Measurements from ENCODE around the gene PIEZO1. TPM values are rescaled to one million over a fixed set of nuclear protein-coding genes. Genes with fewer than 3 reads are reported as not detected.

The PIEZO1 gene
- polyA plus RNA-seq, 1 experiment = 47.0 TPM

DNA sequence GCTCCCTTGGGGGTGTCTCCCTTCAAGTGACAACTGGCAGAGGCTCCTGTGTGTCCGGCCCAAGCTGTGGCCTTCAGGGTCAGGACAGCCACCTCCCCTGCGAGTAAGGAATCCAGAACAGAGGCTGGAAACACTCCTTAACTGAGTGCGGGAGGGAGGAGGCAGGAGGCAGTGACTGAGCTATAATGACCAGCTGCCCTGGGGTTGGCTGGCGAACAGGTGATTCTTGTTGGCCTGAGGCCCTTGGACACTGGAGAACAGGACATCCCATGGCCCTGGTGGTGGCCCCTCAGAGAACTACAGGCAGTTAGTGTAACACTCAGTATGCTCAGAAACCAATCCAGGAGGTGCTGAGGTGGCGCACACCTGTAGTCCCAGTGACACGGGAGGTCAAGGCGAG is 89.3 kb downstream of the PIEZO1 start:
- no peak overlapping the region for H3K4me3 ChIP-seq (ENCODE audit: low read depth, low read length)
- POLR2A ChIA-PET = no interaction called here
- CTCF ChIA-PET = no interaction called here
- H3K27ac ChIP-seq (ENCODE audit: low read depth, low read length) = no peak overlapping the region
- TF ChIP-seq CTCF (IDR thresholded peaks at IDR 0.05; ENCODE audit: low read depth, low read length) = no peak
- H3K27me3 ChIP-seq (ENCODE audit: control insufficient read depth, insufficient read depth, low read length) = peaks cover 4% of the 10 kb centered on the region
- no peaks in the 10 kb centered on the region; the same call in 1 of the 2 replicates for H3K9me3 ChIP-seq (ENCODE audit: control insufficient read depth, insufficient read depth, low read length)
- no peak for DNase-seq (ENCODE audit: low read depth, low spot score)

DNA sequence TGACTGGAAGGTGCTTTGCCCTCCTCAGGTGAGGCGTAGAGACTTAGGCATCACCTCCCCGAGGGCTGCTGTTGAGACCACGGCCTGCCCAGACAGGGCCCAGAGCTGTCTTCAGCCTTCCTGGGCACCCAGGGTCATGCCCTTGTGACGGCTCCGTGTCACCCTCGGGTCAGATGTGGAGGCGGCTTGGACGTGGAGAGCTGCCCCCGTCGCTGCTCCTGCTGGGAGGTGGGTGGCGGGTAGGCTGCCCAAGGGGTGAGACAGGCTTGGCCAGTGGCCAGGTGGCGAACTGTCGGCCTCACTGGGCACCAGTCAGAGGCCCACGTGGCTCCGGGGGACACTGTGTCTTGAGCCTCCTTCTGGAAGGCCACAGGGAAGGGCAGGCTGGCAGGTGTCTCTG is 89.8 kb downstream of the PIEZO1 start:
- DNase-seq (ENCODE audit: low read depth, low spot score) = no peak
- CTCF ChIA-PET = no interaction called here
- no peaks in the 10 kb centered on the region; the same call in 1 of the 2 replicates for H3K9me3 ChIP-seq (ENCODE audit: control insufficient read depth, insufficient read depth, low read length)
- POLR2A ChIA-PET = no interaction called here
- H3K27ac ChIP-seq (ENCODE audit: low read depth, low read length) = no peak overlapping the region
- H3K27me3 ChIP-seq (ENCODE audit: control insufficient read depth, insufficient read depth, low read length) = peaks cover 8% of the 10 kb centered on the region
- no peak for TF ChIP-seq CTCF (IDR thresholded peaks at IDR 0.05; ENCODE audit: low read depth, low read length)
- H3K4me3 ChIP-seq (ENCODE audit: low read depth, low read length) = no peak overlapping the region

DNA sequence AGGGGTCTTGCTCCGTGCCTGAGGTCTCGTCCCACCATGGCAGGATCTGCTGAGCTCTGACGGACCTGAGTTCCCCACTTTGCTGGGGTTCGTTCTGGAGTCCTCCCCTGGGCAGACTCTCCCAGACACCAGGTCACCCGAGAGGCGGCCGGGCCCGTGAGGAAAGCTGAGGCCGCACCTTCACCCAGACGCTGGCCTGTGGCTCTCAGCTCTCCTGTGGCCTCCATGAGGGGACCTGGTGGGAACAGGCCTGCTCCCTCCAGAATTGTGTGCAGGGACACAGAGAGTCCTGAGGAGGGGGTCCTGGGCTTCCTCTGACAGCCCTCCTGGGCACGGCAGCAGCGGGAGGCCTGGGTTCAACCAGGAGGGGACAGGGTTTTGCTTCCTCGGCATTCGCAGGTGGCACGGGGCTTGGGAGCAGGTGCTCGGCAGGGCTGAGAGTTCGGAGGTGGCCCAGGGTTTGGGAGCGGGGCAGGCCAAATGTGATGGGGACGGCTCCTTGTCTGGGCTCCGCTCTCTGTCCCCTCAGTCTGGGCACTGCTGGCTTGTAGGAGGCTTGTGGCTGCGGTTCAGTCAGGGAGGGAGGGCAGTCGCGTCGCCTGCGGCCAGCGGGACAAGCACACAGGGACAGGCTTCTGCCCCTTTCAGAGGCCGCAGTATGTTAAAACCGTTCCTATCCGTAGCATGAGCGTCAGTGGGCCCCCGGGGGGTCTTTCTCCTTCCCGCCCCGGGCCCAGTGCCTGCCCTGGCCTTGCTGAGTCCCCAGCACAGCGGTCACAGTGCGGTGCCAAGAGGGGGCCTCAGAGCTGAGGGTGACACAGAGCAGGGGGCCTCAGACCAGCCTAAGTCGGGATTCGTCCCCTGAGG is 90.6 kb downstream of the PIEZO1 start:
- ChIA-PET CTCF (no interaction called here), POLR2A (no interaction called here)
- peaks cover 11% of the 10 kb centered on the region for H3K27me3 ChIP-seq (ENCODE audit: control insufficient read depth, insufficient read depth, low read length)
- no peak for DNase-seq (ENCODE audit: low read depth, low spot score)
- H3K4me3 ChIP-seq (ENCODE audit: low read depth, low read length) = no peak overlapping the region
- H3K9me3 ChIP-seq (ENCODE audit: control insufficient read depth, insufficient read depth, low read length) = no peaks in the 10 kb centered on the region; the same call in 1 of the 2 replicates
- no peak overlapping the region for H3K27ac ChIP-seq (ENCODE audit: low read depth, low read length)
- TF ChIP-seq CTCF (IDR thresholded peaks at IDR 0.05; ENCODE audit: low read depth, low read length) = no peak

DNA sequence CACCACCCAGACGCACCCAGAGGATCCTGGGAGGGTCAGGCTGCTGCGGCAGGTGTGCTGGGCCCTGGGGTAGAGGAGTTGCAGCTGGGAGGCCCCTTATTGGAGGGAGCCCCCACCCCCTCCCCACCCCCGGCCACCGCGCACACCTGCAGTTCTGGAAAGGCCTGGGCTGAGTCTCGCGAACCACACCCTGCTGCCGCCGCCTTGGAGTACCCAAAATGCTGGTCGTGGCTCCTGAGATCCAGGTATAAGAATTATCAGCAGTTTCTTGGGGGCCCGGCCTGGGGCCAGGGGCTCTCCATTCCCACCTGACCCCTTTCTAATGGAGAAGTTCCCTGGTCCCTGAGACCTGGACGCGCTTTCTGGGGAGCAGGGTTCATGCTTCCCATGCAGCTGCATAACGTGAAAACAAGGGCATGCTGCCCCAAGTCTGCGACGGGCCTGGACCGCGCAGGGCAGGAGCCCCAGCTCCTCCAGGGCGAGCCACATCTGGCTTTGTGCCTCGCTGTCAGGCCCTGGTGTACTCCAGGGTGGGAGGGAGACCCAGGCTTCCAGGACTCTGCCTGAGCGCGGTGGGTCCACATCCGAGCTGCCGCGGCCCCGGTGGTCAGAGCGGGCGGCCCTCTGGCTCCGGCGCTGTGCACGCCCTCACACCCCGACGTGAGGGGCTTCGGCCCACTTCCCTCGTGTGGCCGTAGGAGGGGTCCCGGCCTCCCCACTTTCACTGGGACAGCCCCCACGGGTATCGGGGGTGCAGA is 91.4 kb downstream of the PIEZO1 start:
- no peak for TF ChIP-seq CTCF (IDR thresholded peaks at IDR 0.05; ENCODE audit: low read depth, low read length)
- ChIA-PET CTCF (no interaction called here), POLR2A (no interaction called here)
- Histone ChIP-seq H3K27ac (ENCODE audit: low read depth, low read length) (no peak overlapping the region), H3K4me3 (ENCODE audit: low read depth, low read length) (no peak overlapping the region), H3K9me3 (ENCODE audit: control insufficient read depth, insufficient read depth, low read length) (no peaks in the 10 kb centered on the region; the same call in 1 of the 2 replicates), H3K27me3 (ENCODE audit: control insufficient read depth, insufficient read depth, low read length) (peaks cover 15% of the 10 kb centered on the region)
- no peak for DNase-seq (ENCODE audit: low read depth, low spot score)

DNA sequence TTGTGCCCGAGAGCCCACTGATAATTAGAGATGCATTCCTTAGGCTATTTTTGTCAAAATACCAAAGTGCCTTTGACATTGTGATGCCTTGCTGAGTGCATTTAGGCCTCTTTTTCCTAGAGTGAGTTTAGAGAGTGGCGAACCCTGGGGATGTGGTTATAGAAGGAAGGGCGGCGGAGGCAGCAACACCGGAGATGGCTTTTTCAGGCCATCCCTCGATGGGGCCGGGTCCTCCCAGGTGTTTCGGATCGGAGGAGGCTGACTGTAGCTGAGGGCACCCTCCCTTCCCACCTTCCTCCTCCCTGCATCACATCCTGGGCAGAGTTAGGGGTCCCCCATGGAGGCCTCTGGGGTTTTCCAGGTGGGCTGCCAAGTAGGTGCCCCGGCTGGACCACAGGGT is 92.2 kb downstream of the PIEZO1 start:
- POLR2A ChIA-PET = no interaction called here
- peaks cover 20% of the 10 kb centered on the region for H3K27me3 ChIP-seq (ENCODE audit: control insufficient read depth, insufficient read depth, low read length)
- CTCF ChIA-PET = no interaction called here
- H3K9me3 ChIP-seq (ENCODE audit: control insufficient read depth, insufficient read depth, low read length) = no peaks in the 10 kb centered on the region; the same call in 1 of the 2 replicates
- no peak overlapping the region for H3K27ac ChIP-seq (ENCODE audit: low read depth, low read length)
- TF ChIP-seq CTCF (IDR thresholded peaks at IDR 0.05; ENCODE audit: low read depth, low read length) = no peak
- no peak overlapping the region for H3K4me3 ChIP-seq (ENCODE audit: low read depth, low read length)
- no peak for DNase-seq (ENCODE audit: low read depth, low spot score)
